Right kidney (tissue), 9 donors: ENCODE measurements around the gene DENND5A.

Experiments
- DNase-seq: peaks from one replicate; pipeline ENCODE4 v3.0.0-alpha.2; 2016
- long read RNA-seq, 8 donors: transcript quantifications; one replicate each; lab custom pipeline, GENCODE V29; 2026

DENND5A gene
- long read RNA-seq, donor 1, full-length matches to known transcripts: 1 of 30 reads
- long read RNA-seq, donor 1, partial matches to known transcripts: 29 of 30 reads
- long read RNA-seq, donor 1, other reads (novel, unspliced or antisense): 0 of 30 reads
- long read RNA-seq, donor 2, partial matches to known transcripts: 5 of 6 reads
- long read RNA-seq, donor 2, other reads (novel, unspliced or antisense): 0 of 6 reads
- long read RNA-seq, donor 3, full-length matches to known transcripts: 1 of 1 reads
- long read RNA-seq, donor 3, partial matches to known transcripts: 0 of 1 reads
- long read RNA-seq, donor 3, other reads (novel, unspliced or antisense): 0 of 1 reads
- long read RNA-seq, donor 4, full-length matches to known transcripts: 1 of 1 reads
- long read RNA-seq, donor 4, partial matches to known transcripts: 0 of 1 reads
- long read RNA-seq, donor 4, other reads (novel, unspliced or antisense): 0 of 1 reads
- long read RNA-seq, donor 5, full-length matches to known transcripts: 3 of 3 reads
- long read RNA-seq, donor 5, partial matches to known transcripts: 0 of 3 reads
- long read RNA-seq, donor 5, other reads (novel, unspliced or antisense): 0 of 3 reads
- long read RNA-seq, donor 6, partial matches to known transcripts: 0 of 1 reads
- long read RNA-seq, donor 6, other reads (novel, unspliced or antisense): 0 of 1 reads
- long read RNA-seq, donor 7, full-length matches to known transcripts: 2 of 11 reads
- long read RNA-seq, donor 7, partial matches to known transcripts: 9 of 11 reads
- long read RNA-seq, donor 7, other reads (novel, unspliced or antisense): 0 of 11 reads
- long read RNA-seq, donor 8, full-length matches to known transcripts: 3 of 3 reads
- long read RNA-seq, donor 8, partial matches to known transcripts: 0 of 3 reads
- long read RNA-seq, donor 8, other reads (novel, unspliced or antisense): 0 of 3 reads

GRCh38 chr11:9265211-9266131 is at the start of gene DENND5A:
Gene DENND5A, minus strand, starts transcription at chr11:9265350. Its CDS starts 281 bp downstream, at chr11:9265069.
- DNase-seq: peak; percentile 92

- DNase-seq: peak; percentile 93
Measured at GRCh38 chr11:9314291-9315077, 49.3 kb upstream of the DENND5A start, which contains the start of gene TMEM41B. Gene TMEM41B, minus strand, starts transcription at chr11:9314593. Its CDS starts 152 bp downstream, at chr11:9314441.

GRCh38 chr11:9313648-9314290 is 48.6 kb upstream of the DENND5A start:
- DNase-seq: no peak

- no peak for DNase-seq
Measured at GRCh38 chr11:9310485-9311090, 45.4 kb upstream of the DENND5A start.

- no peak for DNase-seq
Measured at GRCh38 chr11:9304178-9304577, 39.0 kb upstream of the DENND5A start.

- no peak for DNase-seq
Measured at GRCh38 chr11:9302448-9302847, 37.3 kb upstream of the DENND5A start.

GRCh38 chr11:9301720-9302119 is 36.6 kb upstream of the DENND5A start:
- no peak for DNase-seq

GRCh38 chr11:9293646-9294045 is 28.5 kb upstream of the DENND5A start:
- no peak for DNase-seq

- DNase-seq: no peak
Measured at GRCh38 chr11:9285850-9286587, 20.9 kb upstream of the DENND5A start.

GRCh38 chr11:9280655-9281301 is 15.6 kb upstream of the DENND5A start:
- DNase-seq: no peak

GRCh38 chr11:9277176-9277575 is 12.0 kb upstream of the DENND5A start:
- DNase-seq: no peak

GRCh38 chr11:9276571-9276970 is 11.4 kb upstream of the DENND5A start:
- DNase-seq: no peak

GRCh38 chr11:9274499-9275258 is 9.5 kb upstream of the DENND5A start:
- no peak for DNase-seq

GRCh38 chr11:9273376-9274336 is 8.5 kb upstream of the DENND5A start:
- DNase-seq: no peak

GRCh38 chr11:9269492-9270013 is 4.4 kb upstream of the DENND5A start:
- no peak for DNase-seq

- no peak for DNase-seq
Measured at GRCh38 chr11:9267680-9268079, 2.5 kb upstream of the DENND5A start.

- no peak for DNase-seq
Measured at GRCh38 chr11:9266926-9267325, 1.8 kb upstream of the DENND5A start.
